ENCODE data around the gene CATSPER3.

GRCh38 chr5:135046661-135047346 is 79.1 kb downstream of the CATSPER3 start:
- no peak for TF ChIP-seq MXI1 (IDR thresholded peaks at IDR 0.05; ENCODE audit: borderline replicate concordance, low read depth, low read length)
- TF ChIP-seq, protein P1, sequence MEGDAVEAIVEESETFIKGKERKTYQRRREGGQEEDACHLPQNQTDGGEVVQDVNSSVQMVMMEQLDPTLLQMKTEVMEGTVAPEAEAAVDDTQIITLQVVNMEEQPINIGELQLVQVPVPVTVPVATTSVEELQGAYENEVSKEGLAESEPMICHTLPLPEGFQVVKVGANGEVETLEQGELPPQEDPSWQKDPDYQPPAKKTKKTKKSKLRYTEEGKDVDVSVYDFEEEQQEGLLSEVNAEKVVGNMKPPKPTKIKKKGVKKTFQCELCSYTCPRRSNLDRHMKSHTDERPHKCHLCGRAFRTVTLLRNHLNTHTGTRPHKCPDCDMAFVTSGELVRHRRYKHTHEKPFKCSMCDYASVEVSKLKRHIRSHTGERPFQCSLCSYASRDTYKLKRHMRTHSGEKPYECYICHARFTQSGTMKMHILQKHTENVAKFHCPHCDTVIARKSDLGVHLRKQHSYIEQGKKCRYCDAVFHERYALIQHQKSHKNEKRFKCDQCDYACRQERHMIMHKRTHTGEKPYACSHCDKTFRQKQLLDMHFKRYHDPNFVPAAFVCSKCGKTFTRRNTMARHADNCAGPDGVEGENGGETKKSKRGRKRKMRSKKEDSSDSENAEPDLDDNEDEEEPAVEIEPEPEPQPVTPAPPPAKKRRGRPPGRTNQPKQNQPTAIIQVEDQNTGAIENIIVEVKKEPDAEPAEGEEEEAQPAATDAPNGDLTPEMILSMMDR (CRISPR knock-in tag; IDR thresholded peaks at IDR 0.05), result no peak
